ENCODE data around the gene ZNF512B. TPM values are rescaled to one million over a fixed set of nuclear protein-coding genes. Genes with fewer than 3 reads are reported as not detected.
A peak's percentile ranks its signal among the peaks of the same experiment; 100 is the strongest.

ZNF512B gene
- total and polyA plus RNA-seq, 4 donors, result 1.5 to 16.5 (median 10.8) TPM

- Histone ChIP-seq H3K4me3 (ENCODE audit: low read length in 2 of 2) (no peak overlapping the region), H3K36me3 (ENCODE audit: control insufficient read depth in 1 of 2, insufficient read depth in 2 of 2, low read length in 1 of 2) (peaks cover 0 to 13% of the 10 kb centered on the region in 2 donors), H3K27me3 (ENCODE audit: control insufficient read depth in 1 of 2, insufficient read depth in 2 of 2, low read length in 1 of 2) (no peaks in the 10 kb centered on the region), H3K27ac (ENCODE audit: low read depth in 1 of 2, low read length in 2 of 2) (no peak overlapping the region), H3K4me1 (ENCODE audit: control insufficient read depth in 1 of 2, insufficient read depth in 2 of 2, low read length in 2 of 2) (no peaks in the 10 kb centered on the region), H3K9me3 (ENCODE audit: control insufficient read depth, low read length) (no peaks in the 10 kb centered on the region)
- ATAC-seq (ENCODE audit: low FRiP score) (no peak), DNase-seq (peak in 1 of 2 donors; percentile 57)
- intact Hi-C loops (cut with DNase I), result no loop called here
- WGBS, 2 donors, result 46 to 56% methylated on average over 10 of the region's 10 CpGs
Measured at GRCh38 chr20:64006490-64006889, 36.8 kb upstream of the ZNF512B start.

DNA sequence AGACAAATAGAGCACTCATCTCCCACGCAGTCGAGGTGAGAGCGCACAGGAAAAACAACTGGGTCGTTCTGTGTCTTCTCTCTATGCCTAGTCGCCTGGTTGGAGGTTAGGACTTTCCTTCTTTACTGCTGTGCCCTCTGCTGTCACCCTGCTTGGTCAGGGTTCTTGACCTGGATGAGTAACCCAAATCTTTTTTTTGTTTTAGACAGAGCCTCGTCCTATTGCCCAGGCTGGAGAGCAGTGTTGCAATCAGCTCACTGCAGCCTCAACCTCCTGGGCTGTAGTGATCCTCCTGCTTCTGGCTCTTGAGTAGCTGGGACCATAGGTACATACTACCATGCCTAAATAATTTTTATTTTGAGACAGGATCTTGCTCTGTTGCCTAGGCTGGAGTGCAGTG lies 35.7 kb upstream of the ZNF512B start:
- no peak for DNase-seq
- 76 to 79% methylated on average over 6 of the region's 6 CpGs for WGBS, 2 donors
- ATAC-seq (ENCODE audit: low FRiP score), result no peak
- peaks cover 0 to 11% of the 10 kb centered on the region in 2 donors for H3K36me3 ChIP-seq (ENCODE audit: control insufficient read depth in 1 of 2, insufficient read depth in 2 of 2, low read length in 1 of 2)
- no peaks in the 10 kb centered on the region for H3K9me3 ChIP-seq (ENCODE audit: control insufficient read depth, low read length)
- no peak overlapping the region for H3K27ac ChIP-seq (ENCODE audit: low read depth in 1 of 2, low read length in 2 of 2)
- no peaks in the 10 kb centered on the region for H3K4me1 ChIP-seq (ENCODE audit: control insufficient read depth in 1 of 2, insufficient read depth in 2 of 2, low read length in 2 of 2)
- H3K4me3 ChIP-seq (ENCODE audit: low read length in 2 of 2), result no peak overlapping the region
- H3K27me3 ChIP-seq (ENCODE audit: control insufficient read depth in 1 of 2, insufficient read depth in 2 of 2, low read length in 1 of 2), result no peaks in the 10 kb centered on the region
- intact Hi-C loops (cut with DNase I), result no loop called here

GRCh38 chr20:64003960-64004725 lies 34.4 kb upstream of the ZNF512B start:
- DNase-seq (no peak), ATAC-seq (ENCODE audit: low FRiP score) (no peak)
- no peaks in the 10 kb centered on the region for H3K27me3 ChIP-seq (ENCODE audit: control insufficient read depth in 1 of 2, insufficient read depth in 2 of 2, low read length in 1 of 2)
- peaks cover 0 to 16% of the 10 kb centered on the region in 2 donors for H3K36me3 ChIP-seq (ENCODE audit: control insufficient read depth in 1 of 2, insufficient read depth in 2 of 2, low read length in 1 of 2)
- H3K4me3 ChIP-seq (ENCODE audit: low read length in 2 of 2), result no peak overlapping the region
- H3K27ac ChIP-seq (ENCODE audit: low read depth in 1 of 2, low read length in 2 of 2), result no peak overlapping the region
- no peaks in the 10 kb centered on the region for H3K4me1 ChIP-seq (ENCODE audit: control insufficient read depth in 1 of 2, insufficient read depth in 2 of 2, low read length in 2 of 2)
- no peaks in the 10 kb centered on the region for H3K9me3 ChIP-seq (ENCODE audit: control insufficient read depth, low read length)
- intact Hi-C loops (cut with DNase I), result no loop called here
- WGBS, 2 donors, result 71 to 72% methylated on average over 7 of the region's 7 CpGs

- Histone ChIP-seq H3K36me3 (ENCODE audit: control insufficient read depth in 1 of 2, insufficient read depth in 2 of 2, low read length in 1 of 2) (peaks cover 0 to 20% of the 10 kb centered on the region in 2 donors), H3K27ac (ENCODE audit: low read depth in 1 of 2, low read length in 2 of 2) (no peak overlapping the region), H3K27me3 (ENCODE audit: control insufficient read depth in 1 of 2, insufficient read depth in 2 of 2, low read length in 1 of 2) (no peaks in the 10 kb centered on the region), H3K4me1 (ENCODE audit: control insufficient read depth in 1 of 2, insufficient read depth in 2 of 2, low read length in 2 of 2) (no peaks in the 10 kb centered on the region), H3K4me3 (ENCODE audit: low read length in 2 of 2) (no peak overlapping the region), H3K9me3 (ENCODE audit: control insufficient read depth, low read length) (no peaks in the 10 kb centered on the region)
- DNase-seq, result no peak
- 60 to 61% methylated on average over 11 of the region's 11 CpGs for WGBS, 2 donors
- intact Hi-C loops (cut with DNase I), result no loop called here
- no peak for ATAC-seq (ENCODE audit: low FRiP score)
Measured at GRCh38 chr20:64001607-64002011, 31.9 kb upstream of the ZNF512B start.

DNA sequence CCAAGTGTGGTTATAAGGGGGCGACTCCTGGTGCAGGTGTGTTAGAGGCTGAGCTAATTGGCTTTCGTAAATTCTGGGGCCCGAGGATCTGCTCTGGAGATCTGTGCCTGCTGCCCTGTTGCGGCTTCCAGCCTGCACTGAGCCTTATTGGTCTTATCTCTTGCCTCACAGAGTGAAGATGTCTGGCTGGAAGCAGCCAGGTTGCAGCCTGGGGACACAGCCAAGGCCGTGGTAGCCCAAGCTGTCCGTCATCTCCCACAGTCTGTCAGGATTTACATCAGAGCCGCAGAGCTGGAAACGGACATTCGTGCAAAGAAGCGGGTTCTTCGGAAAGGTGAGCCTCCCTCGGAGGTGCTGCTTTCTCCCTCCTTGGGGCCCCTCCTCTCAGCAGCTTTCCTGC lies 31.2 kb upstream of the ZNF512B start:
- Histone ChIP-seq H3K4me3 (ENCODE audit: low read length in 2 of 2) (no peak overlapping the region), H3K27ac (ENCODE audit: low read depth in 1 of 2, low read length in 2 of 2) (no peak overlapping the region), H3K36me3 (ENCODE audit: control insufficient read depth in 1 of 2, insufficient read depth in 2 of 2, low read length in 1 of 2) (peaks cover 0 to 22% of the 10 kb centered on the region in 2 donors), H3K4me1 (ENCODE audit: control insufficient read depth in 1 of 2, insufficient read depth in 2 of 2, low read length in 2 of 2) (no peaks in the 10 kb centered on the region), H3K9me3 (ENCODE audit: control insufficient read depth, low read length) (no peaks in the 10 kb centered on the region), H3K27me3 (ENCODE audit: control insufficient read depth in 1 of 2, insufficient read depth in 2 of 2, low read length in 1 of 2) (no peaks in the 10 kb centered on the region)
- no peak for DNase-seq
- intact Hi-C loops (cut with DNase I), result no loop called here
- WGBS, 2 donors, result 89 to 93% methylated on average over 12 of the region's 12 CpGs
- no peak for ATAC-seq (ENCODE audit: low FRiP score)

DNA sequence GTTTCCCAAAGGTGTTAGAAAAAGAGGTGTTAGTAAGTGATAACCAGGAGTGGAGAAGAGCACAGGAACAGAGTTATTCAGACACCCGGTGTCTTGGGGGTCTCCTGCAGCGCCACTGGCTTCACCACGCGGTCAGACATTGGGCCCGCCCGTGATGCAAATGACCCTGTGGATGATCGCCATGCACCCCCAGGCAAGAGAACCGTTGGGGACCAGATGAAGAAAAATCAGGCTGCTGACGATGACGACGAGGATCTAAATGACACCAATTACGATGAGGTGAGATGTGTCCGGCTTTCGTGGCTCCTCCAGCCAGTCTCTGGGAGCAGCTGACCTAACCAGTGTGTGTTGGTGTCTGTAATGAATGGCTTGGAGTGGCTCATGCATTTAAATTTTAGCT lies 13.2 kb upstream of the ZNF512B start:
- intact Hi-C loops (cut with DNase I), result no loop called here
- ATAC-seq (ENCODE audit: low FRiP score), result no peak
- Histone ChIP-seq H3K4me1 (ENCODE audit: control insufficient read depth in 1 of 2, insufficient read depth in 2 of 2, low read length in 2 of 2) (no peaks in the 10 kb centered on the region), H3K27ac (ENCODE audit: low read depth in 1 of 2, low read length in 2 of 2) (no peak overlapping the region), H3K4me3 (ENCODE audit: low read length in 2 of 2) (no peak overlapping the region), H3K36me3 (ENCODE audit: control insufficient read depth in 1 of 2, insufficient read depth in 2 of 2, low read length in 1 of 2) (peaks cover 2 to 10% of the 10 kb centered on the region in 2 donors), H3K9me3 (ENCODE audit: control insufficient read depth, low read length) (no peaks in the 10 kb centered on the region), H3K27me3 (ENCODE audit: control insufficient read depth in 1 of 2, insufficient read depth in 2 of 2, low read length in 1 of 2) (no peaks in the 10 kb centered on the region)
- DNase-seq, result no peak
- 90% methylated on average over 14 of the region's 14 CpGs for WGBS, 2 donors

GRCh38 chr20:63980806-63981728 lies 11.3 kb upstream of the ZNF512B start, which contains the start of gene PRPF6:
Gene PRPF6, plus strand, starts transcription at chr20:63981132. Its CDS starts 114 bp downstream, at chr20:63981246.
- Histone ChIP-seq H3K9me3 (ENCODE audit: control insufficient read depth, low read length) (no peaks in the 10 kb centered on the region), H3K27me3 (ENCODE audit: control insufficient read depth in 1 of 2, insufficient read depth in 2 of 2, low read length in 1 of 2) (no peaks in the 10 kb centered on the region), H3K27ac (ENCODE audit: low read depth in 1 of 2, low read length in 2 of 2) (peak within 1 kb of the TSS in 1 of 2 donors; percentile 41), H3K4me1 (ENCODE audit: control insufficient read depth in 1 of 2, insufficient read depth in 2 of 2, low read length in 2 of 2) (no peaks in the 10 kb centered on the region), H3K4me3 (ENCODE audit: low read length in 2 of 2) (peak within 1 kb of the TSS; percentile 75 to 97), H3K36me3 (ENCODE audit: control insufficient read depth in 1 of 2, insufficient read depth in 2 of 2, low read length in 1 of 2) (peaks cover 2 to 4% of the 10 kb centered on the region in 2 donors)
- 0 to 1% methylated on average over 72 to 75 of the region's 75 CpGs for WGBS, 2 donors
- peak; percentile 97 to 99 for DNase-seq
- peak; percentile 96 for ATAC-seq (ENCODE audit: low FRiP score)
- intact Hi-C loops (cut with DNase I), result loop anchor here in 1 of 2 donors (2.0 kb wide), 1 partner anchor 82 kb away; the partner anchor contains the start of gene TCEA2

DNA sequence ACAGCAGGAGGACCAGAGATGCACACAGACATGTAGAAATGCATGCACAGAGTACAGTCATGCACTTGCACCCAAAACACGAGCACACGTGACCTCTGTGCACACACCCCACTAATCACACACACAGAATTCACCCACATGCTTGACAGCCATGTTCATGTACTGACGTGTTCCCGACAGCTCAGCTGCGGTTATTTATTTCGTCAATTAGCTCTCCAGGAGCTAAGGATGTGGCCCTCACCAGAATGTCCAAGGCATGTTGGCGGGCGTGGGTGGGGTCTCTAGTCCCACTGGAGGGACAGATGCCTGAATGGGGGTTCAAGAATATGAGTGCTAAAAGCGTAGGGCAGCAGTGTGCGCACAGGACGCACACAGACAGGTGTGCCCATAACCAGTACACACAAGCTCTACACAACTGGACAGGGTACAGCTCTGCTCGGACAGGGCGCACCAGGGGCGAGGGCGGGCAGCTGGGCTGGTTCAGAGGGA lies 10.6 kb upstream of the ZNF512B start:
- Histone ChIP-seq H3K36me3 (ENCODE audit: control insufficient read depth in 1 of 2, insufficient read depth in 2 of 2, low read length in 1 of 2) (peaks cover 2 to 4% of the 10 kb centered on the region in 2 donors), H3K27me3 (ENCODE audit: control insufficient read depth in 1 of 2, insufficient read depth in 2 of 2, low read length in 1 of 2) (no peaks in the 10 kb centered on the region), H3K27ac (ENCODE audit: low read depth in 1 of 2, low read length in 2 of 2) (no peak overlapping the region), H3K4me3 (ENCODE audit: low read length in 2 of 2) (no peak overlapping the region), H3K4me1 (ENCODE audit: control insufficient read depth in 1 of 2, insufficient read depth in 2 of 2, low read length in 2 of 2) (no peaks in the 10 kb centered on the region), H3K9me3 (ENCODE audit: control insufficient read depth, low read length) (no peaks in the 10 kb centered on the region)
- intact Hi-C loops (cut with DNase I), result loop anchor here in 1 of 2 donors (2.0 kb wide), 1 partner anchor 82 kb away; the partner anchor contains the start of gene TCEA2
- DNase-seq, result no peak
- ATAC-seq (ENCODE audit: low FRiP score), result peak; percentile 55
- WGBS, 2 donors, result 76 to 78% methylated on average over 15 of the region's 15 CpGs

All from aorta (tissue), 5 donors.